Measurements from ENCODE around the gene PDIA4.

The PDIA4 gene

GRCh38 chr7:148963583-148964482 lies 64.5 kb downstream of the PDIA4 start:
- peak; percentile 29 for DNase-seq

GRCh38 chr7:148962823-148963582 lies 65.3 kb downstream of the PDIA4 start:
- DNase-seq: peak; percentile 53

GRCh38 chr7:148962440-148962822 lies 65.9 kb downstream of the PDIA4 start:
- DNase-seq: no peak

GRCh38 chr7:148959726-148960125 lies 68.6 kb downstream of the PDIA4 start:
- DNase-seq: no peak

- no peak for DNase-seq
These were observed 70.2 kb downstream of the PDIA4 start for GRCh38 chr7:148958061-148958460.

- DNase-seq: no peak
These were observed 73.5 kb downstream of the PDIA4 start for GRCh38 chr7:148954766-148955165.

GRCh38 chr7:148953676-148954075 lies 74.6 kb downstream of the PDIA4 start:
- no peak for DNase-seq

Measured in NCI-H146 (cell line).